Panc1 (cell line): ENCODE measurements around the gene ARHGAP8.

Experiments used
- CTCF ChIP-seq: fragments of 450-650 bp; IDR thresholded peaks from 2 replicates; pipeline ENCODE4 v1.5.1; 2017; ENCODE audit warnings: mild to moderate bottlenecking
- POLR2AphosphoS5 ChIP-seq: IDR thresholded peaks from 2 replicates; pipeline ENCODE4 v1.6.1; 2012; ENCODE audit warnings: mild to moderate bottlenecking, low read depth, low read length, moderate library complexity

DNA sequence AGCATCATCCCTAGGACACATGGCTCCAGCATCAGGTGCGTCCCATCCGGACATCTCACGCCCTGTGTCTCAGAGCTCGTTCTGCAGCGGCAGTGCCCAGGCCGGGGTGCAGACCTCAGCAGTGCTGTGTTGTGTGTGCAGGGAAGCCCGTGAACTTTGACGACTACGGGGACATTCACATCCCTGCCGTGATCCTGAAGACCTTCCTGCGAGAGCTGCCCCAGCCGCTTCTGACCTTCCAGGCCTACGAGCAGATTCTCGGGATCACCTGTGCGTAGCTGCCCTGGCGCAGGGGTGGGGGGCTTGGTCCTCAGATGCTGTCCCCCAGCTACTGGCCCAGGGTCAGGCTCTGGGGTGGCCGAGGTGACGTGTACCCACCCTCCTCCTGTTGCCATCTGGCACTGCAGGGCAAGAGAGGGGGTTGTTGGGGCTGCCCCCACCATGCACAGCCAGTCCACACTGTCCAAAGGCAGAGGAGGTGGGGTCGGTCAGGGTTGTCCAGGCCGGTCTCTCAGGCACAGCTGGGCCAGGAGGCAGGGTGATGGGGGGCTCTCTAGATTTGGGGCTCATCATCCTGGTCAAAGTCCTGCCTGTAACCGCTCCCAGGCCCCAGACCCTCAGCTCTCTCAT is 96.5 kb downstream of the ARHGAP8 start:
- TF ChIP-seq CTCF (no peak), POLR2AphosphoS5 (no peak)
